Colon (tissue), 2 donors: Measurements from ENCODE around the gene TYK2.
"Not testable (repeated sequence)": the region's sequence is repeated elsewhere in the genome, so short reads cannot be mapped to it uniquely, and the experiment has no call there.

Source experiments
- FAIRE-seq: peaks from 2 replicates; lab custom pipeline; 2012; peaks lifted over from hg19 to GRCh38; lab: Jason Lieb, UNC
- donor health status: control.
- donor health status: control.

TYK2 gene

DNA sequence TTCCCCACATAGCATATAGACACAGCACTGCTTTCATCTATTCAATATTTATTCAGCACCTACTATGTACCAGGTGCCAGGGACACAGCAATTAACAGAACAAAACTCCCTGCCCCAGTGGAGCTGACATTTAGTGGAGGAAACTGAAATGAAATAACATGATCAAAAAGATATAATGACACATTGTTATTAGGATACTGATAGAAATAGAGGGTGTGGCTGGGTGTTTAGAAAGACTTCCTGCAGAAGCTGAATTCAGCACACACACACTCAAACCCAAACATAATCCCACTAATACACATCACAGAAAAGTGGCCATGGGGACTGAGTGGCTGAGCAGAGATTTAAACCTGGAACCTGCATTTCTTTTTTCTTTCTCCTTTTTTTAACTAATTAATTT is 26.7 kb upstream of the TYK2 start:
- FAIRE-seq: no peak

GRCh38 chr19:10406191-10406590 is 25.8 kb upstream of the TYK2 start:
- no peak for FAIRE-seq

DNA sequence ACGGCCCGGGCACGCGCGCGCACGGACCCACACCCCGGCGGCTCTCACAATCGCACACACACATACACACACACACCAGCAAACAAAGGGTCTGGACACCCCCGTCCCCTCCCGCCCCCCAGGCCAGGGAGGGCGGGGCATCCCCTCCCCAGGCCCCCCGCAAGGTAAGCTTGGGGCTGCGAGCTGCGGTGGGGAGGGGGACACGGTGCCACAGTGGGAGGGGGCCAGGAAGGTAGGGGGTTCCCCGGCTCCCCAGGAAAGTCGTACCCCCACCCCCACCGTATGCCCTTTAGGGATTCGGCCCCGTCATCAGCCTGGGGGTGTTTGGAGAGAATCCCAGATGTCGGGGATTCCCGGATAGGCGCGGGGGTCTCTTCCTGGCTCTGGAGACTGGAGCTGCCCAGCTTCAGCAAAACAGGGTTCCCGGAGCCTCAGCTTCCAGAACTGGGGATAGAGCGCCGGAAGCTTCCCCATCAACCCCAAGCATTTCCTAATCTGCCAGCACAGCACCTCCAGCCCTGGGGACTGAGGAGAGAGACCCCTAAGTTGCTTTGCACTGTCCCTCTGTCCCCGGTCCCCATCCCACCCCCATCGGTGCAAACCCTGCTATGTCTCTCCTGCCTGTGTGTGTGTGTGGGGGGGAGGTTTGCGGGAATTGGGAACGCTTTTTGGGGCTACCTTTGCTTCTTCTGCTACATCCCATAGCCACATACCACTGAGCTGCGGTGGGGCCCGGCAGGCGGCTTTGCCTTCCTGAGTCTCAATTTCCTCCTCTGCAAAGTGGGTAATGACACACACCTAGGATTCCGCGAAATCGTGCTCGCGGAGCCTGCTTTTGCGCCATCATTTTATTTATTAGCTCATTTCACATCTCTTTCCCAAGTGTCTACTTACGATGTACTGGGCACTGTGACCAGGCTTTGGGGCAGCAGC is 24.8 kb upstream of the TYK2 start:
- FAIRE-seq: no peak

DNA sequence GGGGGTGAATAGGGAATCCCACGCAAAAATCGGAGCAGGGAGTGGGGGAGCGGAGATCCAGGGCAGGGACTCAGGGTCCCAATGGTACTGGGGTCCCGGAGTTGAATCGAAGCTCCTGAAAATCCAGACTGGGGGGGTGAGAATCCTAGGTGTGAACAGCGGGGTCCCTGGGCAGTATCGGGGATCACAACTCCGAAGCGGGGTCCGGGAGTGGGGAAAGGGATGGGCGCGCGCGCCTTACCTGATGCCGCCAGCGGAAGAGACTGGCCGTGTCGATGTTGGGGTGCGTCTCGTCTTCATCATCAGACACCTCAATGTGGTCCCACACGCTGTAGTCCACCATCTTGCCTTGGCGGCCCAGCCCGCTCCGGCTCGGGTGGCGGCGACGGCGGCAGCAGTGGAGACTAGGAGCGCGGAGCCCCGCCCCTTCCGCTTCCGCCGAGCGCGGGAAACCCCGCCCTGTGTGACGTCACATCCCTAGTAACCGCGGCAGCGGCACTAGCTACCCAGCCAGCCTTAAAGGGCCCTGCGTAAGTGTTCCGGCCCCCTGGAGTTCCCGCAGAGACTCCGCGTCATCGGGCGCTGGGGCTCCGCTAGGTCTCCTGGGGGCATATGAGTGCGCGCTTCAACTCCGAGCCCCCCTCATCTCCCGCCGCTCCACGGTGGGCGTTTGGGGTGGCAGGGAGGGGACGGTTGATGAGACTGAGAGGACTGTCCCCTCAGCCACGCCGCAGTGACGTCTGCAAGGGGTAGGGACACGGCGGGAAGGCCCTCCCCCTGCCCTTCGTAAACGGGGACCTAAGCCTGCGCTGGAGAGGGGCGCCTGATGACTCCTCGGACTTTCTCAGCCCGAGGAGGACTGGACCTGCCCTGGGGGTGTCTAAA is 23.0 kb upstream of the TYK2 start, which contains the start of gene CDC37:
TSS of gene CDC37 (minus strand) at position 406 of the 885 bp plus-strand sequence. CDS start at position 343, 63 bp downstream.
- FAIRE-seq: no peak

- FAIRE-seq: no peak
Observed at GRCh38 chr19:10402441-10403038, 22.2 kb upstream of the TYK2 start.

GRCh38 chr19:10399878-10400277 is 19.5 kb upstream of the TYK2 start:
- no peak for FAIRE-seq

- not testable (repeated sequence) for FAIRE-seq
Observed at GRCh38 chr19:10399340-10399739, 19.0 kb upstream of the TYK2 start.

- no peak for FAIRE-seq
Observed at GRCh38 chr19:10398819-10399218, 18.4 kb upstream of the TYK2 start.

- no peak for FAIRE-seq
Observed at GRCh38 chr19:10395917-10396316, 15.5 kb upstream of the TYK2 start.

DNA sequence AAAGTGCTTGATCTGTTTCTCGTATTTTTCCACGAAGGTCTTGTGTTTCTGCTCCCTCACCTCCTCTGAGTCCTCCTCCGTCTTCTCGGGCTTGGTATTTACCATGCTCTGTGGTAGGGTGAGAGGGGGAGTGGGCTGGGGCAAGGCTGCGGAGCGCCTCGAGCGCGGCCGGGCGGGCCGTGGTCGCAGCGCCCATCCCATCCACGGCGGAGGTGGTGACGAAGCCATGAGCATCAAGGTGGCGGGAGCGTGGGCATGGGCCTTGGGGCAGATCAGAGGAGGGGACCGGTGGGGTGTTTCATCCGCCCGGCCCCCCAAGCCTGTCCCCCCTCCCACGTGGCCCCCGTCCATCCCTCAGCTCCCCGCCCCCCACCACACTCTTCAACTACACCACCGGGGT is 15.1 kb upstream of the TYK2 start:
- FAIRE-seq: no peak

GRCh38 chr19:10395003-10395402 is 14.6 kb upstream of the TYK2 start:
- no peak for FAIRE-seq

- FAIRE-seq: no peak
Observed at GRCh38 chr19:10393137-10393536, 12.8 kb upstream of the TYK2 start.

DNA sequence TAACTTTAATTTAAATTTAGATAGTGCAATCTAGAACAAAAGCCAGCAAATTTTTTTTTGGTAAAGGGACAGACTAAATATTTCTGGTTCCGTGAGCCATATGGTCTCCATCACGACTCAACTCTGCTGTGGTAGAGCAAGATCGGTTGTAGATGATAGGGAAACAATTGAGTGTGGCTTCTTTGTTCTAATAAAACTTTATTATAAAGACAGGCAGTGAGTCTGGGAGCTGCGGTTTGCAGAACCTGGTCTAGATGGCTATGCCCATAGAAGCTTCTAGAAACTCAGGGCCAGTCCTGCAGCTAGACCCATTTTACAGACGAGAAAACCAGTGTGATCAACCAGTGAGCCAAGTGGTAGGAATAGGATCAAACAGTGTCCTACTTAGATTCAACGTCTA is 11.7 kb upstream of the TYK2 start:
- no peak for FAIRE-seq

- no peak for FAIRE-seq
Observed at GRCh38 chr19:10390652-10391286, 10.4 kb upstream of the TYK2 start.

DNA sequence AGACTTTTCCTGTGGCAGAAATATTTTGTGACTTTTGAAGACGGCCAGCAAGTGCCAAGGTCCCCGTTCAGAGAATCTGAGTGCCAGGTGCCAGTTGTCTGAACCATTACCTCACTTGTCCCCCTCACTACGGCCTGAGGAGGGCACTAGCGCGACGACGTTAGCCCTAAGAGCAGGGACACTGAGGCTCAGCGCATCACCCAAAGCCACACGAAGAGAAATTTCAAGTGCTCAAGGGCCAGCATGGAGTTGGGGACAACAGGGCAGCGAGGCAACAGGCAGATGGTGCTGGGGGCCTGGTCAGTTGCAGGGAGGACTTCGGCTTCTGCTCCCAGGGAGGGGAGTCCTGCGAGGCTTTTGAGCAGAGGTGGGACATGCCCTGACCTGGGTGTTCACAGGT is 9.5 kb upstream of the TYK2 start:
- no peak for FAIRE-seq

DNA sequence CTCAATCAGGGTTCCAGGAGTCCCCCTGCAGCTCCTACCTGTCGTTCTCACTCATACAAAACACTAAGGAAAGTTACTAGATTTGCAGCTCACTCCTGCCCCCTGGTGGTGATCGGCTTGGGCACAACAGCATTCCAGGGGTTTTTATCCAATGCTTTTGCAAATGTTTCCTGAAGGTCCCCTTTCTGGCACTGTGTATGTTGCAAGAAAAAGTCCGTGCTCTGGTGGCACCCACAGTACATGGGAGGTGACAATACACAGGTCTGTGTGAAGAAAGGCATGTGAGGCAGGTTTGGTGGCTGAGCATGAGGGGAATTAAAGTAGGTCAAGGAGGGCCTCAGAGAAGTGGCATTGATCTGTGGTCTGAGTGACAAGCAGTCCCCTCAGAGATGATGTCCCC is 8.6 kb upstream of the TYK2 start:
- no peak for FAIRE-seq

DNA sequence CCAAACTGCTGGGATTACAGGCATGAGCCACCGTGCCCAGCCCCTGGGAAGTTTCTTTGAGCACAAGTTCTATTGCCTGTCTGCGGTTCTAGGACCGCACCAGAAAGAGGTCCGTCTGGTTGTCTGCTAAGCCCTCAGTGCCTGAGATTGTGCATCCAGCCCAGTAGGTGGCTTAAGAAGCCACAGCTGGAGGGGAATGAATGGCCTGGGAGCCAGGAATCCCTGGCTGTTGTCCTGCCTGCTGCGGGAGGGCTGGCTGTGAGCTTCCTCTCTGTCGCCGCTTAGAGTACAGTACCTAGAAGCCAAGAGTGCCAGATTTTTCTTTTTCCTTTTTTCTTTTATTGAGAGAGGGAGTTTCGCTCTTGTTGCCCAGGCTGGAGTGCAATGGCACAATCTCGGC is 4.2 kb upstream of the TYK2 start:
- no peak for FAIRE-seq

- not testable (repeated sequence) for FAIRE-seq
Observed at GRCh38 chr19:10383223-10383499, 2.8 kb upstream of the TYK2 start.

- no peak for FAIRE-seq
Observed at GRCh38 chr19:10379880-10380312, 476 bp downstream of the TYK2 start.

DNA sequence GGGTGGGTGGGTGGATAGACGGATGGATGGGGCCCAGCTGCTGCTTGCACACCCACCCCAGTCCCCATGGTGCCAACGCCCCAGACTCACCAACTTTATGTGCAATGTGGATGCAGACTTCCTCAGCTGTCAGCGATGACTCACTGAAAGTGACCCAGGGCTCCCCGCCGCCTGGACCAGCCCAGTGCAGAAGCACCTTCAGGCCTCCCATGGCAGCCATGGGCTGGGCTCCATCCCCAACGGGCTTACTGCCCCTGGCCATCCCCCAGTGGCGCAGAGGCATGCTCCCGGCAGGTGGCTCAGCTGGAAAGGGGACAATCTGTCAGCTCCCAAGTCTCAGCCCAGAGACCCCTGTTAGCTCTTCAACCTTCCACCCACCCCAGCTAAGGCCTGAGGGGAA is 2.2 kb downstream of the TYK2 start:
- FAIRE-seq: no peak

- not testable (repeated sequence) for FAIRE-seq
Observed at GRCh38 chr19:10377140-10377640, 3.2 kb downstream of the TYK2 start.

- no peak for FAIRE-seq
Observed at GRCh38 chr19:10374931-10375330, 5.4 kb downstream of the TYK2 start.
